HEK293T (cell line): ENCODE results near the gene JMJD1C.

Experiments used
- ARNT ChIP-seq: fragments of 450-650 bp; IDR thresholded peaks from 2 replicates; pipeline ENCODE4 v1.6.1; 2017; ENCODE audit warnings: mild to moderate bottlenecking
- BHLHE40 ChIP-seq: fragments of 450-650 bp; IDR thresholded peaks from 2 replicates; pipeline ENCODE4 v1.6.1; 2016; ENCODE audit warnings: mild to moderate bottlenecking, moderate library complexity, borderline replicate concordance
- CTBP1 ChIP-seq: fragments of 450-650 bp; IDR thresholded peaks from 2 replicates; pipeline ENCODE4 v1.6.1; 2016; ENCODE audit warnings: borderline replicate concordance
- ELF4 ChIP-seq: fragments of 450-650 bp; IDR thresholded peaks from 2 replicates; pipeline ENCODE4 v1.6.1; 2017; ENCODE audit warnings: antibody characterized with exemption
- FOXK2 ChIP-seq: fragments of 450-650 bp; IDR thresholded peaks from 2 replicates; pipeline ENCODE4 v1.6.1; 2016; ENCODE audit warnings: mild to moderate bottlenecking
- FOXM1 ChIP-seq: fragments of 450-650 bp; IDR thresholded peaks from 2 replicates; pipeline ENCODE4 v1.6.1; 2017; ENCODE audit warnings: mild to moderate bottlenecking, borderline replicate concordance
- L3MBTL2 ChIP-seq: fragments of 450-650 bp; conservative IDR thresholded peaks from 2 replicates; pipeline ENCODE4 v1.6.1; 2016; ENCODE audit warnings: mild to moderate bottlenecking
- LEF1 ChIP-seq: fragments of 450-650 bp; IDR thresholded peaks from 2 replicates; pipeline ENCODE4 v1.6.1; 2017; ENCODE audit warnings: mild to moderate bottlenecking, borderline replicate concordance
- SP1 ChIP-seq: fragments of 450-650 bp; IDR thresholded peaks from 2 replicates; pipeline ENCODE4 v1.6.1; 2017
- SUZ12 ChIP-seq: fragments of 450-650 bp; IDR thresholded peaks from 2 replicates; pipeline ENCODE4 v1.6.1; 2016; ENCODE audit warnings: mild to moderate bottlenecking
- TARDBP ChIP-seq: fragments of 450-650 bp; IDR thresholded peaks from 2 replicates; pipeline ENCODE4 v1.6.1; 2016
- ZNF384 ChIP-seq: fragments of 450-650 bp; IDR thresholded peaks from 2 replicates; pipeline ENCODE4 v1.6.1; 2016
- TF ChIP-seq, protein P1 (sequence below): fragments of 450-650 bp; IDR thresholded peaks from 2 replicates; pipeline ENCODE4 v1.6.1; 2016

DNA sequence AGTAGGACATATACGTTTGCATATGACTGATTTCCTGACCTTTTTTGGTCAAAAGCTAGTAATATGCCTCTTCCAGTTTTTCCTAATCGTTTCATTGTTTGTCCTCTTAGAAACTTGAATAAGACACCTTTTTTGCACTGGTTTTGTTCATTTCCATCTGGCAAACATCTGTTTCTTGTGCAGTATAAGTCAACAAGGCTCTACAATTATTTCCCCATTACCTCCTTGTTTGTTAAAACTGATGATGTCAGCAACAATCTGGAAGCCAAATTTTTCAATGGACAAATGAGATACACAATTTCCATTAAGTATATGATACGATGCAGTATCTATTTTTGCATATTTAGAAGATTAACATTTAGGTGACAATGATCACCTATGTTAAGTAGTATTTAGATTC, 183.8 kb downstream of the JMJD1C start:
- TF ChIP-seq, protein P1, sequence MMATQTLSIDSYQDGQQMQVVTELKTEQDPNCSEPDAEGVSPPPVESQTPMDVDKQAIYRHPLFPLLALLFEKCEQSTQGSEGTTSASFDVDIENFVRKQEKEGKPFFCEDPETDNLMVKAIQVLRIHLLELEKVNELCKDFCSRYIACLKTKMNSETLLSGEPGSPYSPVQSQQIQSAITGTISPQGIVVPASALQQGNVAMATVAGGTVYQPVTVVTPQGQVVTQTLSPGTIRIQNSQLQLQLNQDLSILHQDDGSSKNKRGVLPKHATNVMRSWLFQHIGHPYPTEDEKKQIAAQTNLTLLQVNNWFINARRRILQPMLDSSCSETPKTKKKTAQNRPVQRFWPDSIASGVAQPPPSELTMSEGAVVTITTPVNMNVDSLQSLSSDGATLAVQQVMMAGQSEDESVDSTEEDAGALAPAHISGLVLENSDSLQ = no peak
- no peak for TF ChIP-seq SUZ12
- no peak for TF ChIP-seq SP1
- TF ChIP-seq L3MBTL2 = no peak
- no peak for TF ChIP-seq FOXM1
- no peak for TF ChIP-seq FOXK2
- no peak for TF ChIP-seq CTBP1
- TF ChIP-seq ELF4 = no peak
- TF ChIP-seq ZNF384 = no peak
- no peak for TF ChIP-seq TARDBP
- no peak for TF ChIP-seq BHLHE40
- no peak for TF ChIP-seq ARNT
- no peak for TF ChIP-seq LEF1
